DMS53 (cell line): ENCODE measurements around the gene ARHGEF26.

Experiments
- DNase-seq: peaks from one replicate; lab custom pipeline; 2025; lab: John Stamatoyannopoulos, UW

The ARHGEF26 gene

DNA sequence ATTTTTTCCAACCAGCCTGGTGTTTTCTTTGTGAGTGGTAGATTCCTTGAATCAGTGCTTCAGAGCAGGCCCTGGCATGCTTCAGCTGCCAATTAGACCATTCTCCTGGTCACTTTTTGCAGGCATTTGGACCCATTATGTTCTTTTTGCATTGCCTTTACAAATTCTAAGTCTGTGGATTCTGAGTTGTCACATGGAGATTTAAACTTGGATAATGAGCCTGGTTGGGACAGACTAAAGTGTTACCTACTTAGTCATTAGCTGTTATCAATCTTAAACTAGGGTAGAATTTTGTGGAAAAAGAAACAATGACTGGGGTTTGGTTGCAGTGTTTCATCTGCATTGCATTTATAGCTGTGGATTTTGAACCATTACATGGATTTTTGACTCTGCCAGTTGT lies 40.6 kb downstream of the ARHGEF26 start:
- DNase-seq = no peak

DNA sequence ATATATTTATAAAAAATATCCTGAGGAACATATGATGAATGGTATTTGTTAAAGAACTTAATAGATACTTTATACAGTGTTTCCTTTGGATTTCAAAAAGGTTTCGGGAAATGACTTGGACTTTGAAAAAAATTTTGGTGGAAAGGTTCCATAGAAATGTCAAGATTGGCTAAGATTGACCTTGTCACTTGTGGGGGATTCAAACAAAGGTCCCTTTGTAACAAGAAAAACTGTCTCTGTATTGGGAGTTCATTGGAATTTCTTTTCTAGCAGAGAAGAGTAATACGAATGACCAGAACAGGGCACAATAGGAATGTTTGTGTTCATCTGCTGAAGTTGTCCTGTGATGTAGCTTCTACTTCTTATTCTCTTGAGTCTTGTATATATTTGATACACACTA lies 43.2 kb downstream of the ARHGEF26 start:
- DNase-seq = no peak

DNA sequence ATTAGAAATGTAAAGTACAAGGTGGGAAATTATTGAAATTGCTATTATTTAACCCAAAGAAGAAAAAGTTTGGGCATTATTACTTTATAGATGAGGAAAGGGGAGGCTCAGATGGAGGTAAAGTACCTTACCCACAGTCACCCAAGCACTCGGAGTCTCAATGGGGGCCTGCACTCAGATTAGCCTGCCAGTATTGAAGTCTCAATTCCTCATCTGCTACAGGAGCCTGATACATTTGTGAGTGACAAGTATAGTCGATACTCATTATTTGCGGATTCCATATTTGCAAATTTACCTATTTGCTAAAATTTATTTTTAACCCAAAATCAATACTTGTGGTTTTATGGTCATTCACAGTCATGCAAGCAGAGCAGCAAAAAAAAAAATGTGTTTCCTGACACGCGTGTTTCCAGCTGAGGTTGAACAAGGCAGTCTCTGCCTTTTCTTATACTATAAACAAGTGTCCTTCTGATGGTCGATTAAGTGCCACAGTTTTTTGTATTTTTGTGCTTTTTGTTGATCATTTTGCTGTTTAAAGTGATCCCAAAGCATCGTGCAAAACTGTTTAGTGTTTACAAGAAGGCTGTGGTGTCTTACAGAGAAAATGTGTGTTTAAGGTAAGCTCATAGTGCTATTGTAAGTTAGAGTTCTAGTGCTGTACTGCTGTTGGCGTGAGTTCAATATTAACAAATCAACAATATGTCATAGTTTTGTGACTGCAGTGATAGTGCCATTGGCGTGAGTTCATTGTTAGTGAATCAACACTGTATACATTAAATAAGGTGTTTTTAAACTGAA lies 48.0 kb downstream of the ARHGEF26 start:
- DNase-seq = no peak

- no peak for DNase-seq
Measured at GRCh38 chr3:154169796-154170110, 48.6 kb downstream of the ARHGEF26 start.

DNA sequence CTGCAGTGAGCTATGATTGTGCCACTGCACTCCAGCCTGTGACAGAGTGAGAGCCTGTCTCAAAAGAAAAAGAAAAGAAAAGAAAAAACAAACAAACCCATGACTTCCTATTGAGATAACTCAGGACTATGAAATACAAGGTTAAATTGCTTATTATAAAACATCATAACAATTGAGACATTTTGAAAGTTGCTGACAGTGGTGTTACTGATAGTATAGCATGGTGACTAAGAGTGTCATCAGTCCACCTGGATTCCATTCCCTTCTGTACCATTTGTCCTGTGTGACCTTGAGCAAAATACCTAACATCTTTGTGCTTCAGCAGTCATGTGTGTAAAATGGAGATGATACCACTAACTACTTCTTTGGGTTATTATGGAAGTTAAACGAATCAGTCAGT lies 49.1 kb downstream of the ARHGEF26 start:
- DNase-seq = no peak

- no peak for DNase-seq
Measured at GRCh38 chr3:154175041-154175440, 53.9 kb downstream of the ARHGEF26 start.

- DNase-seq = no peak
Measured at GRCh38 chr3:154176036-154176435, 54.8 kb downstream of the ARHGEF26 start.

- no peak for DNase-seq
Measured at GRCh38 chr3:154177406-154177805, 56.2 kb downstream of the ARHGEF26 start.

DNA sequence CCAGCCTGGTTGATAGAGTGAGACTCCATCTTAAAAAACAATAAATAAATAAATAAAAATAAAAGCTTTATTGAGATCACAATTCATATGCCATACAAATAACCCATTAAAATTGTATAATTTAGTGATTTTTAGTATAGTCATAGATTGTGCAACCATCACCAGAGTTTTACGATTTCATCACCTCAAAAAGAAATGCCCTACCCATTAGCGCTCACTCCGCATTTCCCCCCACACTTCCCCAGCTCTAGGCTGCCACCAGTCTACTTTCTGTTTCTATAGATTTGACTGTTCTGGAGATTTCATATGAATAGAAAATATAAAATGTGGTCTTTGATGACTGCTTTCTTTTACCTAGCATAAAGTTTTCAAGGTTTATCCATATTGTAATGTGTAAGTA lies 57.0 kb downstream of the ARHGEF26 start:
- DNase-seq = no peak

DNA sequence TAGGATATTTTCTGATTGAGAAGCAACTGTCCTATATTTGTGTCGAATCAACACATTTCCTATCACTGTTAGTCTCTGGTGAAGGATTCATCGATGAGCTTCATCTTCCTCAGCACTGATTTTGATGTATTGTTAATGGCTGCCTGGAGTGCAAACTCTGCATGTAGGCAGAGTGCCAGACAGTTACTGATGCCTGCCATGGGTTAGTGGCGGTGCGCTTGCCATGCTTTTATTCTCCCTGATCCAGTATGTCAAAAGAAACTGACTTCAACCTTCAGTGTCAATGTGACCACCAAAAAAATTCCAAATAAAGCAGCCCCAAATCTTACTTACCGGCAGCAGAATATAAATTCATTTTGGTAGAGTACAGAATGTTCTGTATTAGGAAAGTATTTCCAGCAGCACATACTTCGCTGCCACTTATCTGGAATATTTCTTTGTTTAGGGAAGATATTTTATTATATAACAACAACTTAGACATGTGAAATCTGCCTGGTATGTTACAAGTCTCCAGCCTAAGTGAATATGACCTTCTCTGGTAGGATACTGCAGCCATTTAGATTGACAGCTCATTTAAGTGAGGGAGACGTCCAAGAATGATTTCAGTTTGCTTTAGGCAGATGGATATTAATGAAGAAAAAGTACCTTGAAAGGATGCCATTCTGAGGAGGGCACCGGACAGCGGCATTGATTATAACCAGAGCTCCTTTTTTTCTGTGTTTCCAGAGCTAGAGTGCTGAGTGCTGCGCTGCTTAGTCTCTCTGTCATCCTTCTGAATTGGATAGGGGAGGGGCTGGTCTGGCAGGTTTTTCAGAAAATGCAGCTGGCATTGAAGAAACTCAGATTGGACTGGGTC lies 59.9 kb downstream of the ARHGEF26 start:
- peak; percentile 44 for DNase-seq

GRCh38 chr3:154182322-154182922 lies 61.2 kb downstream of the ARHGEF26 start:
- DNase-seq = no peak

GRCh38 chr3:154182975-154183374 lies 61.8 kb downstream of the ARHGEF26 start:
- no peak for DNase-seq

GRCh38 chr3:154184582-154184981 lies 63.4 kb downstream of the ARHGEF26 start:
- no peak for DNase-seq

DNA sequence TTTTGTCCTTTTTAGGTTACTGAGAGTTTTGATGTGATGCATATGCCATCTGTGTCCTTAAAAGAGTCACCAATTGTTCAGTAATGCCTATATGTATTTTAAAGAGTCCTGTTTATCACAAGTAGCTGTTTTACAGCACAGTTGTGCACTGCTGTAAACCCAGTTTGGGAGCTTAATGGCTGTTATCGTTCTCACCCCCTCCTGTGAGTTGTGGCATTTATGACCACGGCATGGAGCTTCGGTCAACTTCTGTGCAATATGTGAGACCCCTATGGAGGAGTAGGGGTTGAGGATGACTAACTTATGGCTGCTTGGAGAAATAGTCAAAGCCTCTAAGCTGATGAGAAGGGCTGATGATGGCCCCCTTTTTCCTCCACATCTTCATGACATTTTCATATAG lies 67.2 kb downstream of the ARHGEF26 start:
- DNase-seq = no peak

- no peak for DNase-seq
Measured at GRCh38 chr3:154188846-154189245, 67.7 kb downstream of the ARHGEF26 start.

GRCh38 chr3:154191520-154191919 lies 70.3 kb downstream of the ARHGEF26 start:
- no peak for DNase-seq

DNA sequence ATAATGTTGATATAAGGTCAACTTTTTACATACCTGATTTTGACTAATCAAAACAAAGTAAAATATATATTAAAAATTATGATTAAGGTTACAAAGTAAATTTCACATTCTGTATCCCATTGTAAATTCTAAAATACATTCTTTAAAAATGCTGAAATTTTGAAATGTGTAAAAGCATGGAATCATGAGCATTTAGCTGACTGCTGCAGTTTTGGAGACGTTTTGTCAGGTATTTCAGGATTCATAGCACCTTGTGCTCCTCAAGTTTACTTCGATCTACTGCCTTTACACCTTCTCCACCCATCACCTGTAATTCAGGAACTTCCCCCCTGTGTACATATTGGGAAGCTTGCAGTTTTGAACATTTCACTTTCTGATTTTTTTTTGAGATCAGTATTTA lies 71.0 kb downstream of the ARHGEF26 start:
- no peak for DNase-seq

- DNase-seq = no peak
Measured at GRCh38 chr3:154193000-154193615, 71.9 kb downstream of the ARHGEF26 start.

DNA sequence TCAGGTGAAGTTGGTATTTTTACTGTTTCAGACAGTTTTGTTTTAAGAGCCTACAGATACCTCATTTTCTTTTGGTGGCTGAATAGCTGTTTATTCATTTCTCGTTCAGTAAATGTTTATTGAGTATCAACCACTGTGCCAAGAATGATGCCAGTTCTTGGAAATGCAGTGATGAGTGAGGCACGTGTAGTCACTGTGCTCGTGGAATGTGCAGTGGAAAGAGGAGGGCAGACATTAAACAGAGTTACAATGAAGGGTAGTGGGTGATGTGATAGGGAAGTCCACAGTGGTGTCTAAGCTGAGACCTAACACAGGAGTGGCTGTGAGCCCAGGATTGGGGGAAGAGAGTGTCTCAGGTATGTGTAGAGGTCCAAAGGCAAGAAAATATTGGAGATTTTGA lies 73.7 kb downstream of the ARHGEF26 start:
- DNase-seq = no peak

GRCh38 chr3:154195620-154196356 lies 74.6 kb downstream of the ARHGEF26 start:
- no peak for DNase-seq

DNA sequence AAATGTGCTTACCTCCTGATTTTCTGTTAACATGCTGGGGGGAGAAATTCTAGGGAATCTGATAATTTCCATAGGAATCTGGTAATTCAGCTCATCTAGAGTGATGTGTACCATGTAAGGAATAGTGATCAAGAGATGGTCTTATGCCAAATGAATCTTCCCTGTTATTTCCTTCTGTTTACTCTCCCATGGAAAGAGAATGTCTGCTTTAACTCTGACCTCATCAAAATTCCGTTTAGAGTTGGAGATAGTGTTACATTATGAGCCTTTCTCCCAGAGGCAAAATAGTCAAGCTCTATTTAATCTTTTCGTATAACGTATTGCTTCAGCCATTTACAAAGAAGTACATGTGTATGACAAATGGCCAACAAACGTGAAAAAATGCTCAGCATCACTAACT lies 76.6 kb downstream of the ARHGEF26 start:
- DNase-seq = no peak

DNA sequence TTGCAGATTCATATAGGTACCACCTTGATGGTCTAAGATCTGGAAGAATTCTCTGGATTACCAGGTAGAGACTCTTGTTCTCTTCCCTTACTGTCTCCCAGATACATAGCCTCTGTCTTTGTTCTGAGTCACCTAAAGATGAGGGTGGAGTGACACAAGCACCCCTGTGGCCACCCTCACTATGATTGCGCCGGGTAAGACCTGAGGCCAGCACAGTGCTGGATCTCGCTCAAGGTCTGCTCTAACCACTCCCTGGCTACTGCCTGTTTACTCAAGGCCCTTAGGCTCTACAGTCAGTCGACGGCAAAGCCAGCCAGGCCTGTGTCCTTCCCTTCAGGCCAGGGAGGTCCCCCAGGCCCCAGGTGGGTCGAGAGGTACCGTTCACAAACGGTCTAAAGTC lies 88.3 kb downstream of the ARHGEF26 start:
- no peak for DNase-seq
